Activated CD8-positive, alpha-beta memory T cell treated with anti-CD3 and anti-CD28 coated beads, Interleukin-2, amount 50 U/mL, for 4 hours (primary cell): ENCODE measurements around the gene YJU2.
A peak's percentile ranks its signal among the peaks of the same experiment; 100 is the strongest.
"Not testable (repeated sequence)": the region's sequence is repeated elsewhere in the genome, so short reads cannot be mapped to it uniquely, and the experiment has no call there.

Experiments used
- DNase-seq: peaks from one replicate; pipeline ENCODE4 v3.0.0-alpha.2; 2020

Gene YJU2

GRCh38 chr19:4246767-4247593, at the start of gene YJU2:
Gene YJU2, plus strand, starts transcription at chr19:4247080. Its CDS starts 67 bp downstream, at chr19:4247147.
- peak; percentile 98 for DNase-seq

GRCh38 chr19:4197228-4197624, 49.7 kb upstream of the YJU2 start:
- no peak for DNase-seq

- DNase-seq: no peak
These were observed 49.0 kb upstream of the YJU2 start for GRCh38 chr19:4197625-4198466.

- DNase-seq: no peak
These were observed 48.3 kb upstream of the YJU2 start for GRCh38 chr19:4198467-4199126.

- DNase-seq: no peak
These were observed 47.1 kb upstream of the YJU2 start for GRCh38 chr19:4199699-4200293.

GRCh38 chr19:4200940-4201542, 45.8 kb upstream of the YJU2 start:
- no peak for DNase-seq

- no peak for DNase-seq
These were observed 45.1 kb upstream of the YJU2 start for GRCh38 chr19:4201798-4202197.

GRCh38 chr19:4206818-4207484, 39.9 kb upstream of the YJU2 start:
- no peak for DNase-seq

GRCh38 chr19:4208385-4209094, 38.3 kb upstream of the YJU2 start:
- DNase-seq: no peak

GRCh38 chr19:4210166-4210731, 36.6 kb upstream of the YJU2 start:
- DNase-seq: no peak

- no peak for DNase-seq
These were observed 33.8 kb upstream of the YJU2 start for GRCh38 chr19:4213116-4213515.

- no peak for DNase-seq
These were observed 31.1 kb upstream of the YJU2 start for GRCh38 chr19:4215807-4216206.

GRCh38 chr19:4216846-4217245, 30.0 kb upstream of the YJU2 start:
- DNase-seq: no peak

GRCh38 chr19:4217429-4218264, 29.2 kb upstream of the YJU2 start:
- DNase-seq: no peak

GRCh38 chr19:4218523-4218922, 28.4 kb upstream of the YJU2 start:
- not testable (repeated sequence) for DNase-seq

GRCh38 chr19:4220188-4220587, 26.7 kb upstream of the YJU2 start:
- DNase-seq: no peak

- DNase-seq: no peak
These were observed 22.4 kb upstream of the YJU2 start for GRCh38 chr19:4224470-4224869.

- no peak for DNase-seq
These were observed 21.0 kb upstream of the YJU2 start for GRCh38 chr19:4225885-4226284.

- no peak for DNase-seq
These were observed 19.1 kb upstream of the YJU2 start for GRCh38 chr19:4227771-4228170.

GRCh38 chr19:4228765-4229178, 18.1 kb upstream of the YJU2 start:
- no peak for DNase-seq
